A673 (cell line): ENCODE measurements around the gene SCGN.

Source experiments
- EZH2 ChIP-seq: fragments of 200-600 bp; sonication (generic); IDR thresholded peaks from 2 replicates; pipeline ENCODE4 v1.6.1; 2017; ENCODE audit warnings: borderline replicate concordance, low read depth, mild to moderate bottlenecking, mixed read lengths, antibody characterized with exemption, low read length; ENCODE audit not compliant: poor library complexity, severe bottlenecking
- TF ChIP-seq, protein P1 (sequence below): fragments of 300-800, 200-600 bp; sonication (generic); conservative IDR thresholded peaks from 2 replicates; pipeline ENCODE4 v1.5.1; 2017; ENCODE audit warnings: low read depth, mild to moderate bottlenecking, antibody characterized with exemption, low read length, moderate library complexity, mixed read lengths

DNA sequence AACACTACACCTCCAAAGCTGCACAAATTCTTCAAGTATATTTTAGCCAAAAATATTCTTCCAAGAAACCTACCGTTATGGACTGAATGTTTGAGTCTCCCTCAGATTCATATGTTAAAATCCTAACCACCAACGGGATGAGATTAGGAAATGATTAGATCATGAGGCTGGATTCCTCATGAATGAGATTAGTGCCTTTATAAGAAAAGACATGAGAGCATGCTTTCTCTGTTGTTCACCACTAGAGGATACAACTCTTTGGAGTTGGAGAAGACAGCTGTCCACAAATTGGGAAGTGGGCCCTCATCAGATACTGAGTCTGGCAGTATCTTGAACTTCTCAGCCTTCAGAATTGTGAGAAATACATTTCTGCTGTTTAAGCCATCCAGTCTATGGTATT lies 95.5 kb downstream of the SCGN start:
- TF ChIP-seq, protein P1, sequence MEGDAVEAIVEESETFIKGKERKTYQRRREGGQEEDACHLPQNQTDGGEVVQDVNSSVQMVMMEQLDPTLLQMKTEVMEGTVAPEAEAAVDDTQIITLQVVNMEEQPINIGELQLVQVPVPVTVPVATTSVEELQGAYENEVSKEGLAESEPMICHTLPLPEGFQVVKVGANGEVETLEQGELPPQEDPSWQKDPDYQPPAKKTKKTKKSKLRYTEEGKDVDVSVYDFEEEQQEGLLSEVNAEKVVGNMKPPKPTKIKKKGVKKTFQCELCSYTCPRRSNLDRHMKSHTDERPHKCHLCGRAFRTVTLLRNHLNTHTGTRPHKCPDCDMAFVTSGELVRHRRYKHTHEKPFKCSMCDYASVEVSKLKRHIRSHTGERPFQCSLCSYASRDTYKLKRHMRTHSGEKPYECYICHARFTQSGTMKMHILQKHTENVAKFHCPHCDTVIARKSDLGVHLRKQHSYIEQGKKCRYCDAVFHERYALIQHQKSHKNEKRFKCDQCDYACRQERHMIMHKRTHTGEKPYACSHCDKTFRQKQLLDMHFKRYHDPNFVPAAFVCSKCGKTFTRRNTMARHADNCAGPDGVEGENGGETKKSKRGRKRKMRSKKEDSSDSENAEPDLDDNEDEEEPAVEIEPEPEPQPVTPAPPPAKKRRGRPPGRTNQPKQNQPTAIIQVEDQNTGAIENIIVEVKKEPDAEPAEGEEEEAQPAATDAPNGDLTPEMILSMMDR, result no peak
- TF ChIP-seq EZH2, result no peak
